Glutamatergic neuron (in vitro differentiated cells): Measurements from ENCODE around the gene MAB21L4. TPM values are rescaled to one million over a fixed set of nuclear protein-coding genes. Genes with fewer than 3 reads are reported as not detected.

Source experiments
- DNase-seq: peaks from one replicate; pipeline ENCODE4 v3.0.0; 2022
- H3K27ac Mint-ChIP-seq: one replicate; pipeline ENCODE4 v1.8.0; 2020; ENCODE audit warnings: mild to moderate bottlenecking, mixed read lengths, inconsistent platforms; ENCODE audit not compliant: unreplicated experiment
- H3K27me3 Mint-ChIP-seq: one replicate; pipeline ENCODE4 v1.8.0; 2020; ENCODE audit warnings: mild to moderate bottlenecking, moderate library complexity, mixed read lengths, inconsistent platforms; ENCODE audit not compliant: unreplicated experiment
- H3K36me3 Mint-ChIP-seq: one replicate; pipeline ENCODE4 v1.8.0; 2020; ENCODE audit warnings: mild to moderate bottlenecking, mixed read lengths, inconsistent platforms; ENCODE audit not compliant: unreplicated experiment
- H3K4me1 Mint-ChIP-seq: one replicate; pipeline ENCODE4 v1.8.0; 2020; ENCODE audit warnings: mild to moderate bottlenecking, low read depth, mixed read lengths, inconsistent platforms; ENCODE audit not compliant: unreplicated experiment
- H3K4me3 Mint-ChIP-seq: one replicate; pipeline ENCODE4 v1.8.0; 2020; ENCODE audit warnings: mild to moderate bottlenecking, mixed read lengths, inconsistent platforms; ENCODE audit not compliant: unreplicated experiment
- H3K9me3 Mint-ChIP-seq: one replicate; pipeline ENCODE4 v1.8.0; 2020; ENCODE audit warnings: mild to moderate bottlenecking, moderate library complexity, mixed read lengths, inconsistent platforms; ENCODE audit not compliant: unreplicated experiment
- total RNA-seq: library from RNA; stranded (reverse); fragmentation: NEBNext Ultra II Directional; extraction: Animal tissue kit (Norgen Biotek cat#: 25700); gene quantifications from one replicate; pipeline ENCODE4 v1.2.1, GENCODE V29; 2021; ENCODE audit not compliant: unreplicated experiment
- TF ChIP-seq, protein P1 (sequence below): fragments of 200-600 bp; sonication (generic); IDR thresholded peaks from one replicate; pipeline ENCODE4 v1.5.0; 2021; ENCODE audit not compliant: partially characterized antibody, unreplicated experiment

MAB21L4 gene
- total RNA-seq, 1 donor from 2014 or later: not detected

GRCh38 chr2:240928476-240929363 lies 32.8 kb upstream of the MAB21L4 start:
- Mint-ChIP-seq H3K9me3 (peaks cover 4% of the 10 kb centered on the region), H3K27ac (peak overlapping the region; percentile 43), H3K4me1 (peaks cover 4% of the 10 kb centered on the region), H3K36me3 (peaks cover 7% of the 10 kb centered on the region), H3K4me3 (no peak overlapping the region), H3K27me3 (peaks cover 8% of the 10 kb centered on the region)
- TF ChIP-seq, protein P1, sequence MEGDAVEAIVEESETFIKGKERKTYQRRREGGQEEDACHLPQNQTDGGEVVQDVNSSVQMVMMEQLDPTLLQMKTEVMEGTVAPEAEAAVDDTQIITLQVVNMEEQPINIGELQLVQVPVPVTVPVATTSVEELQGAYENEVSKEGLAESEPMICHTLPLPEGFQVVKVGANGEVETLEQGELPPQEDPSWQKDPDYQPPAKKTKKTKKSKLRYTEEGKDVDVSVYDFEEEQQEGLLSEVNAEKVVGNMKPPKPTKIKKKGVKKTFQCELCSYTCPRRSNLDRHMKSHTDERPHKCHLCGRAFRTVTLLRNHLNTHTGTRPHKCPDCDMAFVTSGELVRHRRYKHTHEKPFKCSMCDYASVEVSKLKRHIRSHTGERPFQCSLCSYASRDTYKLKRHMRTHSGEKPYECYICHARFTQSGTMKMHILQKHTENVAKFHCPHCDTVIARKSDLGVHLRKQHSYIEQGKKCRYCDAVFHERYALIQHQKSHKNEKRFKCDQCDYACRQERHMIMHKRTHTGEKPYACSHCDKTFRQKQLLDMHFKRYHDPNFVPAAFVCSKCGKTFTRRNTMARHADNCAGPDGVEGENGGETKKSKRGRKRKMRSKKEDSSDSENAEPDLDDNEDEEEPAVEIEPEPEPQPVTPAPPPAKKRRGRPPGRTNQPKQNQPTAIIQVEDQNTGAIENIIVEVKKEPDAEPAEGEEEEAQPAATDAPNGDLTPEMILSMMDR: no peak
- DNase-seq: no peak

DNA sequence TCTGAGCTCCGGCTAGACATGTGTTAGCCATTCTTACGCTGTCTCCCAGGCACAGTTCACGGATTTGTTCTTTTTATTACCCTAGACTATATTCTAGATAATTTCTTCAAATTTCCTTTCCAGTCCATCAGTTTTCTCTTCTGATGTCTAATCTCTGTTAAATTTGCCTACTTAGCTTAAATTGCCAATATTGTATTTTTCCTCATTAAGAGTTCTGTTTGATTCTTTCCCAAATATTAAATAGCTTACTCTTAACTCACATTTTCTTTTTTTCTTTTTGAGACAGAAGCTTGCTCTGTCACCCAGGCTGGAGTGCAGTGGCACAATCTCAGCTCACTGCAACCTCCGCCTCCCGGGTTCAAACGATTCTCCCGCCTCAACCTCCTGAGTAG lies 31.4 kb upstream of the MAB21L4 start:
- H3K27me3 Mint-ChIP-seq: peaks cover 8% of the 10 kb centered on the region

GRCh38 chr2:240926516-240927389 lies 30.8 kb upstream of the MAB21L4 start:
- Mint-ChIP-seq H3K9me3 (peaks cover 4% of the 10 kb centered on the region), H3K4me1 (peaks cover 4% of the 10 kb centered on the region), H3K27me3 (peaks cover 8% of the 10 kb centered on the region), H3K27ac (peak overlapping the region; percentile 5), H3K4me3 (peak overlapping the region; percentile 0), H3K36me3 (peaks cover 7% of the 10 kb centered on the region)
- TF ChIP-seq, protein P1: no peak
- DNase-seq: no peak

More for the DNA sequence above, 31.4 kb upstream of the MAB21L4 start:
- H3K9me3 Mint-ChIP-seq: peaks cover 4% of the 10 kb centered on the region
- TF ChIP-seq, protein P1: no peak
- no peak for DNase-seq
- H3K4me3 Mint-ChIP-seq: no peak overlapping the region
- peaks cover 4% of the 10 kb centered on the region for H3K4me1 Mint-ChIP-seq
- peak overlapping the region; percentile 5 for H3K27ac Mint-ChIP-seq
- H3K36me3 Mint-ChIP-seq: peaks cover 7% of the 10 kb centered on the region

GRCh38 chr2:240925568-240926515 lies 29.9 kb upstream of the MAB21L4 start:
- Mint-ChIP-seq H3K27me3 (peaks cover 8% of the 10 kb centered on the region), H3K27ac (no peak overlapping the region), H3K4me1 (peaks cover 4% of the 10 kb centered on the region), H3K36me3 (peaks cover 7% of the 10 kb centered on the region), H3K4me3 (no peak overlapping the region), H3K9me3 (peaks cover 4% of the 10 kb centered on the region)
- TF ChIP-seq, protein P1: no peak
- no peak for DNase-seq
